SK-N-SH treated with all-trans-retinoic acid at 6 μM for 48 hours (cell line): ENCODE results near the gene SCGB1D1.

Experiments used
- ARNTL ChIP-seq: fragments of 450-650 bp; formaldehyde crosslinking; IDR thresholded peaks from 2 replicates; pipeline ENCODE4 v1.5.0; 2020; ENCODE audit warnings: low read depth, mild to moderate bottlenecking, moderate library complexity, borderline replicate concordance
- CSDC2 ChIP-seq: fragments of 250-450 bp; sonication (Bioruptor Pico); IDR thresholded peaks from 2 replicates; pipeline ENCODE4 v1.5.0; 2020; ENCODE audit warnings: mild to moderate bottlenecking, moderate library complexity
- ESRRG ChIP-seq: fragments of 250-450 bp; sonication (Bioruptor Pico); IDR thresholded peaks from 2 replicates; pipeline ENCODE4 v1.6.1; 2021; ENCODE audit warnings: mild to moderate bottlenecking
- GLIS3 ChIP-seq: fragments of 250-450 bp; sonication (Bioruptor Pico); IDR thresholded peaks from 2 replicates; pipeline ENCODE4 v1.5.0; 2020; ENCODE audit warnings: mild to moderate bottlenecking, moderate library complexity
- OSR1 ChIP-seq: fragments of 250-450 bp; sonication (Bioruptor Pico); IDR thresholded peaks from 2 replicates; pipeline ENCODE4 v1.8.0; 2022; ENCODE audit warnings: moderate library complexity, mild to moderate bottlenecking, inconsistent platforms
- PATZ1 ChIP-seq: fragments of 250-450 bp; sonication (Bioruptor Pico); IDR thresholded peaks from 2 replicates; pipeline ENCODE4 v1.8.0; 2020; ENCODE audit warnings: mild to moderate bottlenecking, moderate library complexity, borderline replicate concordance
- PPARA ChIP-seq: fragments of 250-450 bp; sonication (Bioruptor Pico); IDR thresholded peaks from 2 replicates; pipeline ENCODE4 v1.5.0; 2020; ENCODE audit warnings: mild to moderate bottlenecking, borderline replicate concordance
- RARB ChIP-seq: fragments of 250-450 bp; sonication (Bioruptor Pico); IDR thresholded peaks from 2 replicates; pipeline ENCODE4 v1.8.0; 2021; ENCODE audit warnings: mild to moderate bottlenecking, moderate library complexity
- ZC3H10 ChIP-seq: fragments of 250-450 bp; sonication (Bioruptor Pico); IDR thresholded peaks from 2 replicates; pipeline ENCODE4 v1.5.1; 2021; ENCODE audit warnings: mild to moderate bottlenecking, moderate library complexity
- ZFP3 ChIP-seq: fragments of 250-450 bp; sonication (Bioruptor Pico); IDR thresholded peaks from 2 replicates; pipeline ENCODE4 v1.5.0; 2020; ENCODE audit warnings: mild to moderate bottlenecking, moderate library complexity
- ZNF565 ChIP-seq: fragments of 450-650 bp; formaldehyde crosslinking; conservative IDR thresholded peaks from 2 replicates; pipeline ENCODE4 v1.5.0; 2020; ENCODE audit warnings: low read depth, mild to moderate bottlenecking, moderate library complexity
- ZNF70 ChIP-seq: fragments of 450-650 bp; formaldehyde crosslinking; IDR thresholded peaks from 2 replicates; pipeline ENCODE4 v1.5.0; 2020; ENCODE audit warnings: mild to moderate bottlenecking, moderate library complexity

GRCh38 chr11:62153617-62154016 is 36.4 kb upstream of the SCGB1D1 start:
- no peak for TF ChIP-seq GLIS3 (CRISPR knock-in tag)
- no peak for TF ChIP-seq OSR1 (CRISPR knock-in tag)
- TF ChIP-seq RARB (CRISPR knock-in tag) = no peak
- TF ChIP-seq ARNTL (CRISPR knock-in tag) = no peak
- no peak for TF ChIP-seq ESRRG (CRISPR knock-in tag)
- TF ChIP-seq ZNF70 (CRISPR knock-in tag) = no peak
- TF ChIP-seq PATZ1 (CRISPR knock-in tag) = no peak
- no peak for TF ChIP-seq ZNF565 (CRISPR knock-in tag)
- TF ChIP-seq ZFP3 (CRISPR knock-in tag) = no peak
- no peak for TF ChIP-seq PPARA (CRISPR knock-in tag)
- TF ChIP-seq ZC3H10 (CRISPR knock-in tag) = no peak
- TF ChIP-seq CSDC2 (CRISPR knock-in tag) = no peak
